B cell (primary cell): Measurements from ENCODE around the gene KCNH6. TPM values are rescaled to one million over a fixed set of nuclear protein-coding genes. Genes with fewer than 3 reads are reported as not detected.

Experiments used
- ATAC-seq: fragments of 200-7000 bp; cut with Tn5 transposase; one replicate; pipeline ENCODE4 v1.10.0; 2021; ENCODE audit warnings: low read depth, mild to moderate bottlenecking, moderate number of reproducible peaks, moderate library complexity
- CTCF ChIA-PET: fragments of 350-600 bp; sonication (Branson Sonifier 250); formaldehyde crosslinking; loops from one replicate; lab custom pipeline; 2021; ENCODE audit warnings: antibody characterized with exemption, inconsistent platforms; lab: Charles Lee
- POLR2A ChIA-PET: fragments of 350-600 bp; sonication (Branson Sonifier 250); formaldehyde crosslinking; loops from one replicate; lab custom pipeline; 2021; ENCODE audit warnings: antibody characterized with exemption; lab: Charles Lee
- DNase-seq: peaks from one replicate; pipeline ENCODE4 v3.0.0; 2013
- H2AFZ ChIP-seq: 2 replicates; pipeline ENCODE4 v1.6.1; 2012; ENCODE audit warnings: mild to moderate bottlenecking, low read depth, low read length; ENCODE audit not compliant: insufficient read depth, poor library complexity, severe bottlenecking
- H3K27ac ChIP-seq, 2 donors: 1 replicate in 1 of 2; 2 replicates in 1 of 2; pipeline ENCODE4 v1.5.1; 2012 to 2013; ENCODE audit warnings: low read length in 2 of 2, mild to moderate bottlenecking in 2 of 2, moderate library complexity in 1 of 2
- H3K27me3 ChIP-seq, 4 experiments: fragments of 200-600 bp in 1 of 4; sonication (generic) in 1 of 4; replicated peaks in 1 of 4; 1 replicate in 2 of 4; 2 replicates in 2 of 4; pipeline versions ENCODE4 v1.6.1 to v1.7.0; 2013 to 2016; ENCODE audit warnings: low read length in 3 of 4, mild to moderate bottlenecking in 2 of 4, mixed read lengths in 1 of 4, moderate library complexity in 1 of 4; ENCODE audit not compliant: insufficient read depth in 4 of 4, control insufficient read depth in 3 of 4; ENCODE audit errors: control extremely low read depth in 1 of 4
- H3K36me3 ChIP-seq, 2 experiments: replicated peaks in 1 of 2; 1 replicate in 1 of 2; 2 replicates in 1 of 2; pipeline versions ENCODE4 v1.6.1 to v1.7.1; 2013; ENCODE audit warnings: low read length in 1 of 2; ENCODE audit not compliant: insufficient read depth in 2 of 2, control insufficient read depth in 1 of 2; ENCODE audit errors: control extremely low read depth in 1 of 2, extremely low read depth in 1 of 2
- H3K4me1 ChIP-seq, 2 donors: fragments of 200-600 bp in 1 of 2; sonication (generic) in 1 of 2; 1 replicate in 1 of 2; 2 replicates in 1 of 2; pipeline versions ENCODE4 v1.5.1 to v1.6.1; 2013 to 2017; ENCODE audit warnings: low read length in 2 of 2; ENCODE audit not compliant: control insufficient read depth in 2 of 2, insufficient read depth in 2 of 2
- H3K4me2 ChIP-seq: replicated peaks from 2 replicates; pipeline ENCODE3; 2012; ENCODE audit warnings: mild to moderate bottlenecking, low read depth, low read length; ENCODE audit not compliant: poor library complexity, severe bottlenecking
- H3K4me3 ChIP-seq, 5 experiments: fragments of 200-600 bp in 1 of 5; sonication (generic) in 1 of 5; 1 replicate in 3 of 5; 2 replicates in 2 of 5; pipeline versions ENCODE4 v1.5.1 to v1.7.0; 2011 to 2016; ENCODE audit warnings: low read length in 4 of 5, mild to moderate bottlenecking in 4 of 5, low read depth in 2 of 5, control low read depth in 1 of 5, moderate library complexity in 1 of 5; ENCODE audit not compliant: insufficient read depth in 1 of 5; ENCODE audit errors: control extremely low read depth in 1 of 5, extremely low read depth in 1 of 5
- H3K79me2 ChIP-seq: fragments of 200-600 bp; sonication (generic); one replicate; pipeline ENCODE4 v1.6.0; 2016; ENCODE audit warnings: low read length; ENCODE audit not compliant: control insufficient read depth, insufficient read depth
- H3K9ac ChIP-seq: fragments of 200-600 bp; sonication (generic); 2 replicates; pipeline ENCODE4 v1.6.1; 2017; ENCODE audit warnings: mild to moderate bottlenecking, low read length, moderate library complexity
- H3K9me3 ChIP-seq, 3 donors: one replicate each; pipeline versions ENCODE4 v1.6.1 to v1.7.1; 2013; ENCODE audit warnings: low read length in 2 of 3; ENCODE audit not compliant: control insufficient read depth in 2 of 3, insufficient read depth in 1 of 3; ENCODE audit errors: control extremely low read depth in 1 of 3
- H4K20me1 ChIP-seq: 2 replicates; pipeline ENCODE4 v1.6.0; 2012; ENCODE audit warnings: mild to moderate bottlenecking, low read length; ENCODE audit not compliant: insufficient read depth, control insufficient read depth, poor library complexity, severe bottlenecking
- H3K27ac Mint-ChIP-seq: one replicate; pipeline ENCODE4 v1.8.0; 2021; ENCODE audit warnings: mixed read lengths
- H3K27me3 Mint-ChIP-seq: one replicate; pipeline ENCODE4 v1.8.0; 2021; ENCODE audit warnings: mixed read lengths
- H3K4me1 Mint-ChIP-seq: one replicate; pipeline ENCODE4 v1.8.0; 2021; ENCODE audit warnings: mixed read lengths
- H3K4me3 Mint-ChIP-seq: one replicate; pipeline ENCODE4 v1.8.0; 2021; ENCODE audit warnings: mixed read lengths
- H3K9me3 Mint-ChIP-seq: one replicate; pipeline ENCODE4 v1.8.0; 2022; ENCODE audit warnings: mixed read lengths; ENCODE audit not compliant: insufficient read depth
- EZH2 ChIP-seq: IDR thresholded peaks from 2 replicates; pipeline ENCODE4 v1.6.1; 2012; ENCODE audit warnings: borderline replicate concordance, low read depth, mild to moderate bottlenecking, moderate library complexity, low read length; ENCODE audit not compliant: insufficient read depth, poor library complexity, severe bottlenecking
- WGBS: methylation state at CpG from one replicate; pipeline ENCODE4 v1.1.5; 2013; ENCODE audit warnings: missing lambda C conversion rate; ENCODE audit not compliant: insufficient coverage; 5-methylcytosine and 5-hydroxymethylcytosine counted together
- intact Hi-C: fragments of 100-400 bp; cut with micrococcal nuclease; formaldehyde crosslinking; loops from one replicate; pipeline ENCODE4 v1.10.0; 2022
- polyA plus RNA-seq: library from polyadenylated mRNA; depleted of rRNA; stranded (reverse); fragments of >200 nt; gene quantifications from 2 replicates; pipeline ENCODE4 v1.2.3, GENCODE V29; 2012
- total RNA-seq, 2 donors: library from RNA; stranded (reverse); fragments of 120-200 nt in 1 of 2; gene quantifications; 1 replicate in 1 of 2; 2 replicates in 1 of 2; pipeline versions ENCODE4 v1.2.3 to v1.2.4, GENCODE V29; 2013 to 2022
- TF ChIP-seq, protein P1 (sequence below): fragments of 200-600 bp; IDR thresholded peaks from one replicate; pipeline ENCODE4 v1.8.0; 2022; ENCODE audit warnings: antibody characterized with exemption, mild to moderate bottlenecking

The KCNH6 gene
- total and polyA plus RNA-seq, 2 donors (not counting 1 experiment from before 2014, with no cell fraction given) = not detected

GRCh38 chr17:63498626-63499195 lies 24.4 kb upstream of the KCNH6 start:
- intact Hi-C loops = no loop called here
- Histone ChIP-seq H3K4me2 (no peak overlapping the region), H3K27me3 (peaks cover 0 to 3% (median 0%) of the 10 kb centered on the region in 4 experiments), H4K20me1 (no peaks in the 10 kb centered on the region), H3K9me3 (no peaks in the 10 kb centered on the region), H3K9ac (no peak overlapping the region), H2AFZ (no peak overlapping the region), H3K4me1 (no peaks in the 10 kb centered on the region), H3K36me3 (no peaks in the 10 kb centered on the region), H3K79me2 (no peaks in the 10 kb centered on the region), H3K27ac (no peak overlapping the region), H3K4me3 (no peak overlapping the region)
- CTCF ChIA-PET = interaction anchor here (0.6 kb wide), 1 partner anchor 412 kb away, joined by 3 read pairs; no protein-coding TSS in a partner anchor
- peaks cover 20% of the 10 kb centered on the region for H3K27me3 Mint-ChIP-seq
- H3K4me3 Mint-ChIP-seq = no peak overlapping the region
- ATAC-seq (no peak), DNase-seq (no peak)
- no peaks in the 10 kb centered on the region for H3K4me1 Mint-ChIP-seq
- no peaks in the 10 kb centered on the region for H3K9me3 Mint-ChIP-seq
- POLR2A ChIA-PET = no interaction called here
- WGBS = 96% methylated on average over 4 of the region's 9 CpGs
- H3K27ac Mint-ChIP-seq = no peak overlapping the region
- TF ChIP-seq, protein P1, sequence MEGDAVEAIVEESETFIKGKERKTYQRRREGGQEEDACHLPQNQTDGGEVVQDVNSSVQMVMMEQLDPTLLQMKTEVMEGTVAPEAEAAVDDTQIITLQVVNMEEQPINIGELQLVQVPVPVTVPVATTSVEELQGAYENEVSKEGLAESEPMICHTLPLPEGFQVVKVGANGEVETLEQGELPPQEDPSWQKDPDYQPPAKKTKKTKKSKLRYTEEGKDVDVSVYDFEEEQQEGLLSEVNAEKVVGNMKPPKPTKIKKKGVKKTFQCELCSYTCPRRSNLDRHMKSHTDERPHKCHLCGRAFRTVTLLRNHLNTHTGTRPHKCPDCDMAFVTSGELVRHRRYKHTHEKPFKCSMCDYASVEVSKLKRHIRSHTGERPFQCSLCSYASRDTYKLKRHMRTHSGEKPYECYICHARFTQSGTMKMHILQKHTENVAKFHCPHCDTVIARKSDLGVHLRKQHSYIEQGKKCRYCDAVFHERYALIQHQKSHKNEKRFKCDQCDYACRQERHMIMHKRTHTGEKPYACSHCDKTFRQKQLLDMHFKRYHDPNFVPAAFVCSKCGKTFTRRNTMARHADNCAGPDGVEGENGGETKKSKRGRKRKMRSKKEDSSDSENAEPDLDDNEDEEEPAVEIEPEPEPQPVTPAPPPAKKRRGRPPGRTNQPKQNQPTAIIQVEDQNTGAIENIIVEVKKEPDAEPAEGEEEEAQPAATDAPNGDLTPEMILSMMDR = no peak
- TF ChIP-seq EZH2 = no peak
